CD4-positive, CD25-positive, alpha-beta regulatory T cell (primary cell): Measurements from ENCODE around the gene SMCO1. TPM values are rescaled to one million over a fixed set of nuclear protein-coding genes. Genes with fewer than 3 reads are reported as not detected.
"Not testable (repeated sequence)": the region's sequence is repeated elsewhere in the genome, so short reads cannot be mapped to it uniquely, and the experiment has no call there.

Experiments
- ATAC-seq, 2 donors: fragments of 150-1000 bp; cut with Tn5 transposase; one replicate each; pipeline ENCODE4 v1.10.0; 2021; ENCODE audit warnings: low read depth in 2 of 2, moderate number of reproducible peaks in 2 of 2, moderate library complexity in 1 of 2
- DNase-seq, 3 donors: peaks; one replicate each; pipeline versions ENCODE4 v3.0.0 to v3.0.0-alpha.2; 2012 to 2022; ENCODE audit warnings: mixed read lengths in 1 of 3
- H3K27ac ChIP-seq: one replicate; pipeline ENCODE4 v1.7.0; 2013; ENCODE audit warnings: mild to moderate bottlenecking, low read length; ENCODE audit not compliant: insufficient read depth, poor library complexity, severe bottlenecking
- H3K27me3 ChIP-seq: one replicate; pipeline ENCODE4 v1.7.0; 2013; ENCODE audit warnings: low read length; ENCODE audit not compliant: control insufficient read depth, insufficient read depth
- H3K36me3 ChIP-seq: one replicate; pipeline ENCODE4 v1.7.0; 2013; ENCODE audit warnings: mild to moderate bottlenecking, low read length, moderate library complexity; ENCODE audit not compliant: control insufficient read depth, insufficient read depth
- H3K4me1 ChIP-seq: 2 replicates; pipeline ENCODE4 v1.7.0; 2013; ENCODE audit warnings: mild to moderate bottlenecking, low read length; ENCODE audit not compliant: insufficient read depth, control insufficient read depth, poor library complexity, severe bottlenecking
- H3K4me3 ChIP-seq: one replicate; pipeline ENCODE4 v1.7.0; 2013; ENCODE audit warnings: low read depth, mild to moderate bottlenecking, low read length, moderate library complexity
- H3K9me3 ChIP-seq, 2 experiments: 1 replicate in 1 of 2; 2 replicates in 1 of 2; pipeline ENCODE4 v1.7.0; 2013; ENCODE audit warnings: low read length in 2 of 2, mild to moderate bottlenecking in 1 of 2, moderate library complexity in 1 of 2; ENCODE audit not compliant: control insufficient read depth in 2 of 2
- H3K27ac Mint-ChIP-seq, 3 donors: one replicate each; pipeline ENCODE4 v1.8.0; 2020 to 2022; ENCODE audit warnings: mild to moderate bottlenecking in 3 of 3, mixed read lengths in 3 of 3, moderate library complexity in 2 of 3
- H3K27me3 Mint-ChIP-seq: one replicate; pipeline ENCODE4 v1.8.0; 2022; ENCODE audit warnings: mild to moderate bottlenecking, mixed read lengths
- H3K36me3 Mint-ChIP-seq: one replicate; pipeline ENCODE4 v1.8.0; 2020; ENCODE audit warnings: mixed read lengths
- H3K4me1 Mint-ChIP-seq, 4 donors: one replicate each; pipeline ENCODE4 v1.8.0; 2020 to 2022; ENCODE audit warnings: mixed read lengths in 4 of 4, mild to moderate bottlenecking in 1 of 4
- H3K4me3 Mint-ChIP-seq, 4 donors: one replicate each; pipeline ENCODE4 v1.8.0; 2020 to 2022; ENCODE audit warnings: mild to moderate bottlenecking in 4 of 4, mixed read lengths in 4 of 4, moderate library complexity in 3 of 4
- H3K9me3 Mint-ChIP-seq, 7 donors: one replicate each; pipeline ENCODE4 v1.8.0; 2020 to 2022; ENCODE audit warnings: mixed read lengths in 7 of 7, mild to moderate bottlenecking in 3 of 7, moderate library complexity in 2 of 7
- polyA plus RNA-seq, 4 donors: library from polyadenylated mRNA; unstranded; fragments of 300-500 nt; fragmentation: Illumina TruSeq; gene quantifications; one replicate each; pipeline ENCODE4 v1.2.3, GENCODE V29; 2021
- total RNA-seq: library from RNA; stranded (reverse); gene quantifications from one replicate; pipeline ENCODE4 v1.2.3, GENCODE V29; 2022

Gene SMCO1
- total and polyA plus RNA-seq, 5 donors from 2014 or later, result not detected

DNA sequence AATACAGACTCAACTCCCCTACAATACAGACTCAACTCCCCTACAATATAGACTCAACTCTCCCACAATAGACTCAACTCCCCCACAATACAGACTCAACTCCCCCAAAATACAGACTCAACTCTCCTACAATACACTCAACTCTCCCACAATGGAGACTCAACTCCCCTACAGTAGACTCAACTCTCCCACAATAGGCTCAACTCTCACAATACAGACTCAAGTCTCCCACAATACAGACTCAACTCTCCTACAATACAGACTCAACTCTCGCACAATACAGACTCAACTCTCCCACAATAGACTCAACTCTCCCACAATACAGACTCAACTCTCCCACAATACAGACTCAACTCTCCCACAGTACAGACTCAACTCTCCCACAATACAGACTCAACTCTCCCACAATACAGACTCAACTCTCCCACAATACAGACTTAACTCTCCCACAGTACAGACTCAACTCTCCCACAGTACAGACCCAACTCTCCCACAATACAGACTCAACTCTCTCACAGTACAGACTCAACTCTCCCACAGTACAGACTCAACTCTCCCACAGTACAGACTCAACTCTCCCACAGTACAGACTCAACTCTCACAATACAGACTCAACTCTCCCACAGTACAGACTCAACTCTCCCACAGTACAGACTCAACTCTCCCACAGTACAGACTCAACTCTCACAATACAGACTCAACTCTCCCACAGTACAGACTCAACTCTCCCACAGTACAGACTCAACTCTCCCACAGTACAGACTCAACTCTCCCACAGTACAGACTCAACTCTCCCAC lies 52.3 kb downstream of the SMCO1 start:
- not testable (repeated sequence) for H3K27ac Mint-ChIP-seq, H3K36me3 ChIP-seq, H3K9me3 Mint-ChIP-seq, H3K4me3 ChIP-seq, H3K4me3 Mint-ChIP-seq, H3K9me3 ChIP-seq, DNase-seq, H3K27me3 ChIP-seq, H3K4me1 Mint-ChIP-seq, H3K4me1 ChIP-seq, H3K27me3 Mint-ChIP-seq, H3K27ac ChIP-seq, ATAC-seq
- peaks cover 19% of the 10 kb centered on the region for H3K36me3 Mint-ChIP-seq

DNA sequence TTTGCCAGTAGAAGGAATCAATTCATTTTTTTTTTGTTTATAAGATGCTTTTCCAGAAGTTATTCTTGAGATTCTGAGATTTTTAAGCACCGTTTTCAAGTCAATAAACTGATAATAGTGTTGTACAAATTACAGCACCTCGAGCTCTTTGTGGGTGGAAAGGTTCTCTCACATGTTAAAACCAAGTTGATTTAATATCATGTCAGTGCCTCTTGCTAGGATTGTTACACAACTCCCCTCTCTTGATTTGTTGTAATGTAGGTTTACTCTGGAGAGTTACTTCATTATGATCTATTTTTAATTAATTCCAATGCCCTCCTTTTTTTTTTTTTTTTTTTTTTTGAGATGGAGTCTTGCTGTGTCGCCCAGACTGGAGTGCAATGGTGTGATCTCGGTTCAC lies 57.1 kb downstream of the SMCO1 start:
- H3K27me3 ChIP-seq, result no peaks in the 10 kb centered on the region
- H3K4me3 ChIP-seq, result no peak overlapping the region
- no peaks in the 10 kb centered on the region for H3K36me3 ChIP-seq
- Mint-ChIP-seq H3K27ac (peak overlapping the region in 2 of 3 donors; percentile 36 to 86), H3K36me3 (peaks cover 17% of the 10 kb centered on the region), H3K4me1 (peaks cover 8 to 15% (median 9%) of the 10 kb centered on the region in 4 donors), H3K27me3 (no peaks in the 10 kb centered on the region), H3K4me3 (peak overlapping the region in 1 of 4 donors; percentile 30), H3K9me3 (peaks cover 0 to 4% (median 1%) of the 10 kb centered on the region in 7 donors)
- ATAC-seq (no peak), DNase-seq (no peak)
- H3K4me1 ChIP-seq, result peaks cover 7% of the 10 kb centered on the region
- no peak overlapping the region for H3K27ac ChIP-seq
- H3K9me3 ChIP-seq, result no peaks in the 10 kb centered on the region

DNA sequence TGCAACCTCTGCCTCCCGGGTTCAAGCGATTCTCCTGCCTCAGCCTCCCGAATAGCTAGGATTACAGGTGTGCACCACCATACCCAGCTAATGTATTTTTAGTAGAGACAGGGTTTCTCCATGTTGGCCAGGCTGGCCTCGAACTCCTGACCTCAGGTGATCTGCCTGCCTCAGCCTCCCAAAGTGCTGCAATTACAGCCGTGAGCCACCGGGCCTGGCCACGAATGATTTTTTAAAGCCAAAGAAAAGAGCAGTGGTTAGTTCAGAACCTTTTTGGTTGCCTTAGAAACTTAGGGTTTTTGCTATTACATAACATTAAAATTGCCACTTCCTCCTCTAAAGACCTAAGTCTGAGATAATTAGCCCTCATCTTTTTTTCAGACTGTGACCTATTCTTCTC lies 57.7 kb downstream of the SMCO1 start:
- Mint-ChIP-seq H3K27ac (peak overlapping the region in 2 of 3 donors; percentile 36 to 86), H3K36me3 (peaks cover 12% of the 10 kb centered on the region), H3K4me1 (peaks cover 8 to 15% (median 9%) of the 10 kb centered on the region in 4 donors), H3K4me3 (peak overlapping the region in 1 of 4 donors; percentile 56)
- H3K4me1 ChIP-seq, H3K9me3 Mint-ChIP-seq, H3K36me3 ChIP-seq, H3K27me3 ChIP-seq, H3K4me3 ChIP-seq, H3K27me3 Mint-ChIP-seq, H3K9me3 ChIP-seq, H3K27ac ChIP-seq: not testable (repeated sequence)
- ATAC-seq (peak; percentile 42 to 45), DNase-seq (peak in 2 of 3 donors; percentile 32 to 53)

Other genes with a start within 250 kb of the SMCO1 start
- 87.4 TPM for gene PCYT1A, start 227.6 kb downstream of the SMCO1 start, total RNA-seq
- 10 to 100 TPM; 21.4 to 25.2 (median 22.9) TPM for gene PCYT1A, start 227.6 kb downstream of the SMCO1 start, polyA plus RNA-seq
- gene DYNLT2B, start 197.1 kb downstream of the SMCO1 start, total RNA-seq, result 9.1 TPM
- gene DYNLT2B, start 197.1 kb downstream of the SMCO1 start, polyA plus RNA-seq, result 10 to 100 TPM; 13.8 to 20.7 (median 16.9) TPM
- gene TM4SF19, start 177.0 kb downstream of the SMCO1 start, total RNA-seq, result not detected
- gene TM4SF19, start 177.0 kb downstream of the SMCO1 start, polyA plus RNA-seq, result under 1 TPM in 1 of 4 donors, not detected in 3; 0.15 TPM
- gene UBXN7, start 82.9 kb downstream of the SMCO1 start, total RNA-seq, result 93.8 TPM
- gene UBXN7, start 82.9 kb downstream of the SMCO1 start, polyA plus RNA-seq, result 10 to 100 TPM; 23.6 to 34.3 (median 29.5) TPM
- 29.5 TPM for gene RNF168, start 11.6 kb downstream of the SMCO1 start, total RNA-seq
- gene RNF168, start 11.6 kb downstream of the SMCO1 start, polyA plus RNA-seq, result 10 to 100 TPM in 1 of 4 donors, 1 to 10 TPM in 3; 8.3 to 10.5 (median 8.6) TPM
- 32.3 TPM for gene WDR53, start 53.2 kb upstream of the SMCO1 start, total RNA-seq
- gene WDR53, start 53.2 kb upstream of the SMCO1 start, polyA plus RNA-seq, result 10 to 100 TPM; 34.0 to 46.0 (median 36.4) TPM
- gene FBXO45, start 53.3 kb upstream of the SMCO1 start, total RNA-seq, result 9.1 TPM
- 1 to 10 TPM; 3.2 to 8.2 (median 4.6) TPM for gene FBXO45, start 53.3 kb upstream of the SMCO1 start, polyA plus RNA-seq
- 18.3 TPM for gene NRROS, start 124.3 kb upstream of the SMCO1 start, total RNA-seq
- 1 to 10 TPM; 2.5 to 7.1 (median 4.0) TPM for gene NRROS, start 124.3 kb upstream of the SMCO1 start, polyA plus RNA-seq
- gene CEP19, start 196.9 kb upstream of the SMCO1 start, total RNA-seq, result 1.9 TPM
- gene CEP19, start 196.9 kb upstream of the SMCO1 start, polyA plus RNA-seq, result 1 to 10 TPM; 4.7 to 6.2 (median 5.6) TPM
- 17.2 TPM for gene PIGX, start 197.0 kb upstream of the SMCO1 start, total RNA-seq
- gene PIGX, start 197.0 kb upstream of the SMCO1 start, polyA plus RNA-seq, result 10 to 100 TPM; 18.8 to 40.4 (median 25.9) TPM
- gene PAK2, start 224.5 kb upstream of the SMCO1 start, total RNA-seq, result 83.7 TPM
- gene PAK2, start 224.5 kb upstream of the SMCO1 start, polyA plus RNA-seq, result 10 to 100 TPM; 37.5 to 46.4 (median 41.7) TPM